T-helper 2 cell treated with Interferon-gamma antibody and Interleukin-4, amounts not matched to agents 100 ng/mL and 5 ng/mL, for 36 hours (primary cell): ENCODE measurements around the gene B4GALNT1. TPM values are rescaled to one million over a fixed set of nuclear protein-coding genes. Genes with fewer than 3 reads are reported as not detected.
"Not testable (repeated sequence)": the region's sequence is repeated elsewhere in the genome, so short reads cannot be mapped to it uniquely, and the experiment has no call there.

ENCODE experiments used
- intact Hi-C: fragments of 100-400 bp; cut with micrococcal nuclease; formaldehyde crosslinking; loops from one replicate; pipeline ENCODE4 v1.15.1; 2023
- total RNA-seq: library from RNA; stranded (reverse); gene quantifications from 2 replicates; pipeline ENCODE4 v1.2.3, GENCODE V29; 2022

The B4GALNT1 gene
- total RNA-seq, 1 donor from 2014 or later, result 1.5 TPM

- intact Hi-C loops, result loop anchor here (1.0 to 5.0 kb wide), 5 partner anchors 38 to 159 kb away; partner anchors contain the start of genes ARHGAP9 and DCTN2
These were observed 11.3 kb downstream of the B4GALNT1 start for GRCh38 chr12:57621497-57622292.

- intact Hi-C loops, result loop anchor here (1.0 to 5.0 kb wide), 5 partner anchors 38 to 159 kb away; partner anchors contain the start of genes ARHGAP9 and DCTN2
These were observed 12.0 kb downstream of the B4GALNT1 start for GRCh38 chr12:57620936-57621496.

- intact Hi-C loops, result loop anchor here (2.0 to 5.0 kb wide), 4 partner anchors 74 to 158 kb away; partner anchors contain the start of genes ARHGAP9 and DCTN2
These were observed 12.6 kb downstream of the B4GALNT1 start for GRCh38 chr12:57620245-57620935.

DNA sequence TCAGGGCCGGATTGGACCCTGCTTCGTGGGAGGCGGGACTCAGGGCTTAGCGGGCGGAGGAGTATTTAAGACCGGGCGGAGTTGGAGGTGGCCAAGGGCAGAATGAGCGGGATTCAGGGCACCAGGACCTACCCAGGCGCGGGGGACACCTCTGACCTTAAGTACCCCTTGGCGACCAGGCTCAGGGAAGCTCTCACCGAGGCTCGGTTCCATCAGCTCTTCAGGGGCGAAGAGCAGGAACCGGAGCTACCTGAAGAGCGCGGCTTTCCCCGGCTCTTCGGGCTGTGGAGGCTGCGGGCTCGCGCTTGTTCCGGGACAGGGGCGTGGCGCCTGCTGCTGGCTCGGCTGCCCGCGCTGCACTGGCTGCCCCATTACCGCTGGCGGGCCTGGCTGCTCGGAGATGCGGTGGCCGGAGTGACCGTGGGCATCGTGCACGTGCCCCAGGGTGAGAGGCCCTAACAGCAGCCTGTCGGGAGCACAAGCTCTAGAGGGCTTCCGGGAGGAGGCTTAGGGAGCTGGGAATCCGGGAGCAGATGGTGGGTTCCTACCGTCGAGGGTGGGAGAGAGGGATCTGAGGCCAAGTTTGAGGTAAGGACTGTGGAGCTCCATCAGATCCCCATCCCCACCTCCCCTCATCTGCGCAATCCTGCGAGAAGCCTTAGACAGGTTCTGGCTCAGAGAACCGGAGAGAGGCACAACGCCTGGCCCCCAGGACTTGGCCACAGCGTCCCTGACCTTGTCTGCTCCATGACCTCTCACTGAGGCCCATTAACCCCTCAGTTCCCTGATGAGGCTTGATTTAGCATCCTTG lies 13.4 kb downstream of the B4GALNT1 start:
- intact Hi-C loops, result loop anchor here (2.0 to 5.0 kb wide), 4 partner anchors 73 to 157 kb away; partner anchors contain the start of genes ARHGAP9 and DCTN2

- intact Hi-C loops, result no loop called here
These were observed 14.0 kb downstream of the B4GALNT1 start for GRCh38 chr12:57618966-57619433.

GRCh38 chr12:57618431-57618830 lies 14.6 kb downstream of the B4GALNT1 start:
- intact Hi-C loops, result not testable (repeated sequence)

DNA sequence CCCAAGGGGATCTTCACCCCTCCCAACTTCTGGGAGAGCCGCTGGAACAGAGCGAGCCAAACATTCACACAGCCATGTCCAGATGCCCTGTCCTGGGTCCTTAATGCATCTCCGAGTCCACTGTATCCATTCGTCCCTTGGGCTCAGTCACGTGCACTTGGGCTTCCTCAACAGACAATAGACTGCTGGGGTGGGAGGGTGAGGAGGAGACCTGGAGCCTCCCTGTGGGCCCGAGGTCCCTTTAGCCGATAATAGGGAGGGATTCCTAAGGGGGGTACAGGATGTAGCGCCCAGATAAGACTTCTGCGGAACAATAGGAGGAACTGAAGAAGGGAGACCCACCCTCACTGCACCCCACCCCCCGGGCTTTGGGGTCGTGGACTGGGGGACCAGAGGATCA lies 15.1 kb downstream of the B4GALNT1 start:
- intact Hi-C loops, result no loop called here

DNA sequence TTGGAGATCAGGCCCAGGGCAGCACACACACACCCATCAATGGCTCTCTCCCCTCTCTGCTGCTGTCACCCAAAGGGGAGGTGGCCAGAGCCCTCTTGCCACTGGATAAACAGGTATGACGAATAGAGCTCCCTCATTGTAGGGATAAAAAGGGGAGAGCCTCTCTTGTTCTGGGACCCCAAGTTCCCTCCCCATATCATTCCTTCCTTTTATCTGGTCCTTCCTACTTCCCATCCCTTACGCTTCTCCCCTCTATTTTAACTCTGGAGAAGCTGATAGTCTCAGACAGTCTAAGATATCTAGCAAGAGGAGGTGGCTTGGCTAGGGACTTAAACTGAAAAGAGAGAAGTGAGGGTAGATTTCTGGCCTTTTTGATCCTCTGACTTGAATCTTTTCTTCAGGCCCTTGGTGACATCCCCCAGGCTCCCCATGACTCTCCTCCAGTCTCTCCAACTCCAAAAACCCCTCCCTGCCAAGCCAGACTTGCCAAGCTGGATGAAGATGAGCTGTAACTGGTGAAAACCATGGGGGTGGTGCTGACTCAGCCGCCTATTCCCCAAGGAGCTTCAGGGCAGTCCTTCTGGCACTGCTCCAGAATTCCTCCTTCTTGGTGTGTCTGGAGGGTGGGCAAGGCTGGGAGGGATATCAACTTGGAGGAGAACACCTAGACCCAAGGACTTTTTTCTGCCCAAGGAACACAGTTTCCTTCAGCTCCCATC lies 16.5 kb downstream of the B4GALNT1 start:
- intact Hi-C loops, result no loop called here

DNA sequence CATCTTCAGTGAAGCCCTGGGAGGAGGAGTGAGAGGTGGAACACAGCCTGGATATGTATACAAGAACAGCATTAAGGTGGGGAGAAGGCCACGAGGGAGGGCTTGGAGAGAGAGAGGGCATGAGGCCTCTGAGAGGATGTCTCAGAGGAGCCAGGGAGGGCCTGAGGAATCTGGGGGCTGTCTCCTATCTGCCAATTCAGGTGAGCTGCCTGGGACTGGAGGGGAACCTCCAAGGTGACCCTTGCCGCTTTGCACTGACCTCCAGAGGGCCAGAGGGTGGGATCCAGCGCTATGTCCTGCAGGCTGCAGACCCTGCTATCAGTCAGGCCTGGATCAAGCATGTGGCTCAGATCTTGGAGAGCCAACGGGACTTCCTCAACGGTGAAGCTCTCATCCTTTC lies 17.4 kb downstream of the B4GALNT1 start:
- intact Hi-C loops, result no loop called here

GRCh38 chr12:57614948-57615500 lies 18.0 kb downstream of the B4GALNT1 start:
- intact Hi-C loops, result no loop called here

DNA sequence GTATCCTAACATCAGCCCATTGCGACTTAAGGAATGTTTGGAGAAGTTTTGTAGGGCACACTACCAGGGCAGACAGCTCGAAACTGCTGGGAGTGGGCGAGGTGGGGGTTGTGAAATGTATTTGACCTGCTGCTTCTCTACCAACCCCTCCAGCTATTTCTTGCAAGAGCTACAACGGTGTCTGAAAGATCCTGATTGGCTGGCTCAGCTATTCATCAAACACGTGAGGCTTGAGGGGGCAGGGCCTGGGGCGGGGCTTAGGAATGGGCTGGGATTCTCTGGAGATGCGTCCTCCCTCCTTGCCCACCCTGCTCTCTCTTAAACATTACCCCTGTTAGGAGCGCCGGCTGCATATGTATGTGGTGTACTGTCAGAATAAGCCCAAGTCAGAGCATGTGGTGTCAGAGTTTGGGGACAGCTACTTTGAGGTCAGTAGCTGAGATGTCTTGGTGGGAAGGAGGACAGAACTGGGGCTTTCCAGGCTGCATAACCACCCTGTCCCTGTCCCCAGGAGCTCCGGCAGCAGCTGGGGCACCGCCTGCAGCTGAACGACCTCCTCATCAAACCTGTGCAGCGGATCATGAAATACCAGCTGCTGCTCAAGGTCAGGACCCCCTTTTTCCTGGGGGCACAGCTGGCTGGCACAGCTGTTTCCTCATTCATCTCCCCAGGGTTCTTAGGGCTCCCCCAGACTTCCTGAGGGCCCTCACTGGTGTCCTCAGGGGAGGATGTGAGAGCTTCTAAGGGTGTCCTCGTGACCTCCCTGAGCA lies 18.6 kb downstream of the B4GALNT1 start:
- intact Hi-C loops, result no loop called here

DNA sequence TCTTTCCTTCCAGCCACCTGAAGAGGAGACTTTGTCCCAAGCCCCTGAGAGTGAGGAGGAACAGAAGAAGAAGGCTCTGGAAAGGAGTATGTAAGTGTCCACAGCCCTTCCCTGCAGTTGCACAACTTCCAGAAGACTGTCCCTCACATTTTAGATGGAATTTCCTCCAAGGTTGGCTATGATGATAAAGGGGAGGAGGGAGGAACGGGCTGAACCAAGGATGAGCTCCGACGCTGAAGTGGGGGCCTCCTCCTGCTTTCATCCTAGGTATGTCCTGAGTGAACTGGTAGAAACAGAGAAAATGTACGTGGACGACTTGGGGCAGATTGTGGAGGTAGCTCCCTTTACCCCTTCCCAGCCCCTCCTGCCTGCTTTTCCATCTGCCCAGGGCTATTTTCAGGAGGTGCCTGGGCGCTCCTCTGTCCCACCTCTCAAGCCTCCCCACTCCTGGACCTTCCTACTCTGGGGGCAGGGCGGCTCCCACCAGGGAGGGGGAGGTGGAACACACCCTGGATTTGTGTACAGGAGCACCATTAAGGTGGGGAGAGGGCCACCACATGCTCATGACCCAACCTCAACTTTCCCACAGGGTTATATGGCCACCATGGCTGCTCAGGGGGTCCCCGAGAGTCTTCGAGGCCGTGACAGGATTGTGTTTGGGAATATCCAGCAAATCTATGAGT lies 19.4 kb downstream of the B4GALNT1 start:
- intact Hi-C loops, result no loop called here

DNA sequence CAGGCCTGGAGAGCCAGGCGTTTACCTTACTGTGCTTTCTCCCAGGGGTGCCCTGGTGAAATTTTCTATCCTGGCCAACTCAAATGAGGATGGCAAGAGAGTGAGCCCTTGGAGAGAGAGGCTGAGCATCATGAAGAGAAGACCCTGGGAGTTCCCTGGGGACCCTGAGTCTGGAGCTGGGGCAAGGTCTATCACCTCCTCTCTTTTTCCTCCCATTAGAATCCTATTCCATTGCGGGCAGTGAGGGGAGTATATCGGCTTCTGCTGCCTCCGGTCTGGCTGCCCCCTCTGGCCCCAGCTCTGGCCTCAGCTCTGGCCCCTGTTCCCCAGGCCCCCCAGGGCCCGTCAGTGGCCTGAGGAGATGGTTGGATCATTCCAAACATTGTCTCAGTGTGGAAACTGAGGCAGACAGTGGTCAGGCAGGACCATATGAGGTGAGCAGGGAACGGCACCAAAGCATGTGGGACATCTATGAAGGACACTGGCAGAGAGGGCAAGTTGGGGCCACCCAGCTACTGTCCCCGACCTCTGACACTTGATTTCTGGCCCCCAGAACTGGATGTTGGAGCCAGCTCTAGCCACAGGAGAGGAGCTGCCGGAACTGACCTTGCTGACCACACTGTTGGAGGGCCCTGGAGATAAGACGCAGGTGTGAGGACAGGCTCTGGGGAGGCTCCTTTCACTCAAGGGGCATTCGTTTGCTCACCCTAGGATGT lies 20.1 kb downstream of the B4GALNT1 start:
- intact Hi-C loops, result no loop called here

GRCh38 chr12:57611827-57612710 lies 20.9 kb downstream of the B4GALNT1 start:
- intact Hi-C loops, result no loop called here

- intact Hi-C loops, result no loop called here
These were observed 21.7 kb downstream of the B4GALNT1 start, which contains the start of gene ARHGEF25 for GRCh38 chr12:57611108-57611826. ARHGEF25 (plus strand) TSS chr12:57611435; CDS start chr12:57611895, 460 bp downstream.

GRCh38 chr12:57610554-57611107 lies 22.4 kb downstream of the B4GALNT1 start:
- intact Hi-C loops, result no loop called here
